SU-DHL-6 (cell line): ENCODE measurements around the gene H2BK1.

Experiments used
- H2AFZ ChIP-seq: fragments of 200-600 bp; sonication (generic); 2 replicates; pipeline ENCODE4 v1.6.1; 2014; ENCODE audit warnings: low read depth, mild to moderate bottlenecking, moderate library complexity, mixed read lengths, antibody characterized with exemption, low read length; ENCODE audit not compliant: severe bottlenecking
- H3F3A ChIP-seq: fragments of 200-600 bp; shearing (Covaris generic); 2 replicates; pipeline ENCODE4 v1.6.0; 2016; ENCODE audit warnings: antibody characterized with exemption, mild to moderate bottlenecking; ENCODE audit not compliant: insufficient read depth
- H3K27ac ChIP-seq: fragments of 200-600 bp; sonication (generic); 2 replicates; pipeline ENCODE4 v1.5.1; 2016; ENCODE audit warnings: low read depth, mild to moderate bottlenecking, low read length, moderate library complexity, mixed read lengths
- H3K27me3 ChIP-seq: fragments of 200-600 bp; sonication (generic), shearing (Covaris generic); 2 replicates; pipeline ENCODE4 v1.6.0; 2014; ENCODE audit warnings: mild to moderate bottlenecking, low read length
- H3K36me3 ChIP-seq: fragments of 200-600 bp; sonication (generic); 2 replicates; pipeline ENCODE4 v1.6.1; 2014; ENCODE audit warnings: mild to moderate bottlenecking, low read length, mixed read lengths
- H3K4me2 ChIP-seq: fragments of 300-600, 200-600 bp; shearing (Covaris generic), sonication (generic); 2 replicates; pipeline ENCODE4 v1.6.0; 2014; ENCODE audit warnings: low read length, low read depth, mild to moderate bottlenecking; ENCODE audit not compliant: poor library complexity, severe bottlenecking
- H3K4me3 ChIP-seq: fragments of 200-600 bp; sonication (generic); 2 replicates; pipeline ENCODE4 v1.5.1; 2014; ENCODE audit warnings: antibody characterized with exemption, low read length, mild to moderate bottlenecking, mixed read lengths; ENCODE audit not compliant: insufficient read depth, poor library complexity, severe bottlenecking
- H3K79me2 ChIP-seq: fragments of 200-600 bp; sonication (generic); 2 replicates; pipeline ENCODE4 v1.6.1; 2014; ENCODE audit warnings: mild to moderate bottlenecking, low read length, moderate library complexity; ENCODE audit not compliant: insufficient read depth
- H3K9ac ChIP-seq: fragments of 200-600 bp; sonication (generic); 2 replicates; pipeline ENCODE4 v1.7.0; 2014; ENCODE audit warnings: mild to moderate bottlenecking, low read length
- H3K9me2 ChIP-seq: fragments of 200-600 bp; sonication (generic); replicated peaks from 2 replicates; pipeline ENCODE4 v1.6.1; 2014; ENCODE audit warnings: low read length; ENCODE audit not compliant: insufficient read depth
- H3K9me3 ChIP-seq: fragments of 200-600 bp; sonication (generic); 2 replicates; pipeline ENCODE4 v1.6.1; 2014; ENCODE audit warnings: low read length, mixed read lengths; ENCODE audit not compliant: insufficient read depth
- H4K20me1 ChIP-seq: fragments of 200-600 bp; sonication (generic); 2 replicates; pipeline ENCODE4 v1.6.1; 2014; ENCODE audit warnings: low read depth, mild to moderate bottlenecking, antibody characterized with exemption, low read length, moderate library complexity, mixed read lengths
- EZH2phosphoT487 ChIP-seq: fragments of 200-600 bp; sonication (generic), shearing (Covaris generic); conservative IDR thresholded peaks from 2 replicates; pipeline ENCODE4 v1.6.1; 2018; ENCODE audit warnings: mild to moderate bottlenecking, antibody characterized with exemption, low read length, moderate library complexity, mixed read lengths
- TF ChIP-seq, protein P1 (sequence below): fragments of 200-600 bp; sonication (generic); IDR thresholded peaks from one replicate; pipeline ENCODE4 v1.5.1; 2017; ENCODE audit warnings: antibody characterized with exemption, mild to moderate bottlenecking, low read length, moderate library complexity; ENCODE audit not compliant: insufficient read depth, poor library complexity, severe bottlenecking

Gene H2BK1

DNA sequence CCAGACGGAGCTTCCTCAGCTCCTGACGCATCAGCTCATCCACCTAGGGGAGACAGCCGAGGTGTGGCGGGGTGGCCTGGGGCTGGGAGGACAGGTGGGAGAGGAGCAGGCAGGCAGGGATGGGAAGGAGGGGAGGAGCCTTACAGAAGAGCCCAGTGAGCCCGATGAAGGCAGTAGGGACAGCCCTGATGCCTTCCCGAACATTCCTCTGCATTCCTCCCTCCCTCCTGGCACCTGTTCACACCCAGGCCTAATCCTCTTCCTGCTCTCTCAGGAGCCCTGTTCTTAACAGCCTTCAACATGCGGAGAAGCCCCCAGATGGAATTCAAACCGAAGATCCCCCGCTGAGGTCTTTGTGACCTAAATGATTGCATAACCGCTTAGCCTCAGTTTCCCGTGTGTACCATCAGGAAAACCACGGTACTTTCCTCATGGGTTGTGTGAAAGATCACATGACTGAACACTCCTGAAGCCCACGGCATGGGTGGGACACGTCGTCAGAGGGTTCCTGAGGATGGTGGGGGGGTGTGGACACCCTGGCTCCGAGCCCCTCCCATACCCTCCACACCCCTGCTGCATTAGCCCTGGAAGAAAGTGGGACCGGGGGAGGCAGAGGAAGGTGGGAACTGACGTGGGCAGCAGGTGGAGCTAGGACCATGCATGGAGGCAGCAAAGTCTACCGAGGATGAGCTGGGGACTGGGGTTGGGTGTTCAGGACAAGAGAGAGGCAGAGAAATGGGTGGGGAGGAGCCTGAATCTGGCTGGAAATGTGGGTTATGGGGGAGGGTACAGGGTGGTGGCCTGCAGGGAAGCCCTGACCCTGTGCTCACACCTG, 14.5 kb downstream of the H2BK1 start:
- Histone ChIP-seq H3K36me3 (no peaks in the 10 kb centered on the region), H3K4me2 (no peak overlapping the region), H3K9me2 (no peaks in the 10 kb centered on the region), H3K27me3 (no peaks in the 10 kb centered on the region), H3K9ac (no peak overlapping the region), H3K4me3 (no peak overlapping the region), H2AFZ (no peak overlapping the region), H3K27ac (no peak overlapping the region), H3K79me2 (no peaks in the 10 kb centered on the region), H3K9me3 (no peaks in the 10 kb centered on the region), H4K20me1 (no peaks in the 10 kb centered on the region), H3F3A (no peaks in the 10 kb centered on the region)
- TF ChIP-seq, protein P1, sequence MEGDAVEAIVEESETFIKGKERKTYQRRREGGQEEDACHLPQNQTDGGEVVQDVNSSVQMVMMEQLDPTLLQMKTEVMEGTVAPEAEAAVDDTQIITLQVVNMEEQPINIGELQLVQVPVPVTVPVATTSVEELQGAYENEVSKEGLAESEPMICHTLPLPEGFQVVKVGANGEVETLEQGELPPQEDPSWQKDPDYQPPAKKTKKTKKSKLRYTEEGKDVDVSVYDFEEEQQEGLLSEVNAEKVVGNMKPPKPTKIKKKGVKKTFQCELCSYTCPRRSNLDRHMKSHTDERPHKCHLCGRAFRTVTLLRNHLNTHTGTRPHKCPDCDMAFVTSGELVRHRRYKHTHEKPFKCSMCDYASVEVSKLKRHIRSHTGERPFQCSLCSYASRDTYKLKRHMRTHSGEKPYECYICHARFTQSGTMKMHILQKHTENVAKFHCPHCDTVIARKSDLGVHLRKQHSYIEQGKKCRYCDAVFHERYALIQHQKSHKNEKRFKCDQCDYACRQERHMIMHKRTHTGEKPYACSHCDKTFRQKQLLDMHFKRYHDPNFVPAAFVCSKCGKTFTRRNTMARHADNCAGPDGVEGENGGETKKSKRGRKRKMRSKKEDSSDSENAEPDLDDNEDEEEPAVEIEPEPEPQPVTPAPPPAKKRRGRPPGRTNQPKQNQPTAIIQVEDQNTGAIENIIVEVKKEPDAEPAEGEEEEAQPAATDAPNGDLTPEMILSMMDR, result no peak
- no peak for TF ChIP-seq EZH2phosphoT487

DNA sequence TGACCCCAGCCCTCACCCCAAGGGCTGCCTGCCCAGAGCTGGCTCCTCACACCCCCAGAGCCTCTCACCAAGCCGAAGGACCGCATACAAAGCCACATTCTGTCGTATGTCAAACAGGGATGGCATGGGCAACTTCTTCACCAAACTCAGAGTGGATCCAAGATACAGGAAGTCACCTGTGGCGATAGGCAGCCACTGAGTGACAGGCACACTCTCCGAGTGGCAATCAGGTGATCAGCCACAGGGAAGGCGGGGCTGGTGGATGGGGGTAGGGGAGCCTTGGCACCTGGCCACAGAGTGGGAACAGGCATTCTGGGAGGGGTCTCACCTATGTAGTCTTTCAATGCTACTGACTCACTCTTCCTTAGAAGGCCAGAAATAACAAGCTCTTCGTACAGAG, 16.1 kb downstream of the H2BK1 start:
- Histone ChIP-seq H3K27me3 (no peaks in the 10 kb centered on the region), H3K9me3 (no peaks in the 10 kb centered on the region), H3K9me2 (no peaks in the 10 kb centered on the region), H3K79me2 (no peaks in the 10 kb centered on the region), H4K20me1 (no peaks in the 10 kb centered on the region), H3K4me2 (no peak overlapping the region), H3K9ac (no peak overlapping the region), H3K36me3 (no peaks in the 10 kb centered on the region), H3F3A (no peaks in the 10 kb centered on the region), H3K27ac (no peak overlapping the region), H3K4me3 (no peak overlapping the region), H2AFZ (no peak overlapping the region)
- TF ChIP-seq EZH2phosphoT487, result no peak
- TF ChIP-seq, protein P1, result no peak

DNA sequence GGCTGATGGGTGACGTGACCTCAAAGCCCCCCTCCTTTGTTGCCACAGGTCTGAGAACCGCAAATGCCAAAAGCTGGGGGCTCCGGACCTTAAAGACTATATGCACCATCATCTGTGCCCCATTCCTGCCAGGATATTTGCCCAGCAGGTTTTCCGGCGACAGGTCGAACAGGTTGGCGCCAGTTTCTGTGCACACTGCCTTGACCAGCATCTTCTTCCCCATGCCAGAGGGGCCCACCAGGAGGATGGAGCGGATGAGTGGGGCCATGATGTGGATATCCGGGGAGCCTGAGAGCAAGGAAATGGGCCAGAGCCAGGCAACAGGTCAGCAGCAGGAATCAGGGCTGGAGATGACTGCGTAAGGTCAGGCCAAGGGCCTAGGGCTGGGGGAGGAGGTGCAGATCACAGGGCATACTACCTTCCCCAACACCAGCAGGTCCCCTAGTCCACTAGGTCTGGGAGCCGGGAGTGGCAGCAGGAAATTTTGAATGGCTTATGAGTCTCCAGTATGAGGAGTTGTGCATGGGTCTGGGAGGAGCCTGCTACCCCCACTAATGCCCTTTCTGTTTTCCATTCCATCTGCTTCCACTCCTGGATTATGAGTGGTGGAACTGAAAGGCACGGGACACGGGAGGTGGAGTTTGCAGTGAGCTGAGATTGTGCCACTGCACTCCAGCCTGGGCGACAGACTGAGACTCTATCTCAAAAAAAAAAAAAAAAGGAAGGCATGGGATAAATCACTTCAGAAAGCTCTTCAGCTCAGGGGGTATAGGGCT, 16.9 kb downstream of the H2BK1 start:
- Histone ChIP-seq H3K4me3 (no peak overlapping the region), H4K20me1 (no peaks in the 10 kb centered on the region), H2AFZ (no peak overlapping the region), H3K27me3 (no peaks in the 10 kb centered on the region), H3K36me3 (no peaks in the 10 kb centered on the region), H3F3A (no peaks in the 10 kb centered on the region), H3K27ac (no peak overlapping the region), H3K79me2 (no peaks in the 10 kb centered on the region), H3K9ac (no peak overlapping the region), H3K4me2 (no peak overlapping the region), H3K9me3 (no peaks in the 10 kb centered on the region), H3K9me2 (no peaks in the 10 kb centered on the region)
- TF ChIP-seq EZH2phosphoT487, result no peak
